Vagina (tissue), 2 donors: ENCODE results near the gene NLRC3. TPM values are rescaled to one million over a fixed set of nuclear protein-coding genes. Genes with fewer than 3 reads are reported as not detected.

ENCODE experiments used
- DNase-seq, 2 donors: peaks; one replicate each; pipeline ENCODE4 v3.0.0-alpha.2; 2017; ENCODE audit errors: extremely low spot score in 2 of 2
- H3K27ac ChIP-seq: fragments of 200-600 bp; sonication (generic); one replicate; pipeline ENCODE4 v1.5.1; 2019
- H3K27me3 ChIP-seq: fragments of 200-600 bp; sonication (generic); one replicate; pipeline ENCODE4 v1.5.1; 2019
- H3K36me3 ChIP-seq, 2 donors: fragments of 200-600 bp; sonication (generic); one replicate each; pipeline ENCODE4 v1.5.1; 2017 to 2019
- H3K4me1 ChIP-seq: fragments of 200-600 bp; sonication (generic); one replicate; pipeline ENCODE4 v1.5.1; 2019
- H3K4me3 ChIP-seq, 2 donors: fragments of 200-600 bp; sonication (generic); 1 replicate in 1 of 2; 2 replicates in 1 of 2; pipeline ENCODE4 v1.5.1; 2016 to 2019
- H3K9me3 ChIP-seq: fragments of 200-600 bp; sonication (generic); one replicate; pipeline ENCODE4 v1.5.1; 2019
- POLR2A ChIP-seq, 2 donors: fragments of 450-650 bp; IDR thresholded peaks; one replicate each; pipeline ENCODE4 v1.6.1; 2017; ENCODE audit warnings: antibody characterized with exemption in 2 of 2, mild to moderate bottlenecking in 2 of 2, moderate library complexity in 2 of 2
- POLR2AphosphoS5 ChIP-seq, 2 donors: sonication (generic); formaldehyde crosslinking; IDR thresholded peaks; one replicate each; pipeline ENCODE4 v1.9.0; 2017; ENCODE audit warnings: antibody characterized with exemption in 2 of 2, mild to moderate bottlenecking in 2 of 2, low read depth in 1 of 2; ENCODE audit not compliant: insufficient read depth in 1 of 2
- intact Hi-C: fragments of 100-400 bp; cut with DNase I; formaldehyde crosslinking; loops from one replicate; pipeline ENCODE4 v1.15.1; 2023
- total RNA-seq: library from RNA; depleted of rRNA; stranded (reverse); fragments of >200 nt; gene quantifications from one replicate; pipeline ENCODE4 v1.2.3, GENCODE V29; 2016
- TF ChIP-seq, protein P1 (sequence below), 3 experiments: fragments of 450-650 bp in 2 of 3; fragments of 200-600 bp in 1 of 3; sonication (generic) in 1 of 3; IDR thresholded peaks; one replicate each; pipeline ENCODE4 v1.5.1; 2017 to 2019; ENCODE audit warnings: antibody characterized with exemption in 3 of 3, mild to moderate bottlenecking in 2 of 3, moderate library complexity in 2 of 3

Gene NLRC3
- total RNA-seq, 1 donor from 2014 or later, result 12.5 TPM

DNA sequence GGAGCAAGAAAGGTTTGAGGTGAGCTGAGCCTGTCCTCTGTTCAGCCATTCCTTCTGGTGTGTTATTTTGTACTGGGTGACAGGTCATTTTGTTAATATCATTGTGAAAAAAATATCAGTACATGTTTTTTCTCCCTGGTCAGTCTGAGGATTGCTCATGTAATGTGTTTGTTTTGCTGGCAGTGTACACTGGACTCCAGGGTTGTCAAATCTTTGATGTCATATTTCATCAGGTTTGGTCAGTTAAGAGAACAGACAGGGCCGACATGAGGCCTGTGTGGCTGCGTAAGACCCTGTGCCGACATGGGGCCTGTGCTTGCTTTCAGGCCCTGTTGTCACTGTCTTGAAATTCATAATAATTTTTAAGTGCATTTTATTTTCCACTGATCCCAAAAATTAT, 53.9 kb downstream of the NLRC3 start:
- TF ChIP-seq, protein P1, sequence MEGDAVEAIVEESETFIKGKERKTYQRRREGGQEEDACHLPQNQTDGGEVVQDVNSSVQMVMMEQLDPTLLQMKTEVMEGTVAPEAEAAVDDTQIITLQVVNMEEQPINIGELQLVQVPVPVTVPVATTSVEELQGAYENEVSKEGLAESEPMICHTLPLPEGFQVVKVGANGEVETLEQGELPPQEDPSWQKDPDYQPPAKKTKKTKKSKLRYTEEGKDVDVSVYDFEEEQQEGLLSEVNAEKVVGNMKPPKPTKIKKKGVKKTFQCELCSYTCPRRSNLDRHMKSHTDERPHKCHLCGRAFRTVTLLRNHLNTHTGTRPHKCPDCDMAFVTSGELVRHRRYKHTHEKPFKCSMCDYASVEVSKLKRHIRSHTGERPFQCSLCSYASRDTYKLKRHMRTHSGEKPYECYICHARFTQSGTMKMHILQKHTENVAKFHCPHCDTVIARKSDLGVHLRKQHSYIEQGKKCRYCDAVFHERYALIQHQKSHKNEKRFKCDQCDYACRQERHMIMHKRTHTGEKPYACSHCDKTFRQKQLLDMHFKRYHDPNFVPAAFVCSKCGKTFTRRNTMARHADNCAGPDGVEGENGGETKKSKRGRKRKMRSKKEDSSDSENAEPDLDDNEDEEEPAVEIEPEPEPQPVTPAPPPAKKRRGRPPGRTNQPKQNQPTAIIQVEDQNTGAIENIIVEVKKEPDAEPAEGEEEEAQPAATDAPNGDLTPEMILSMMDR (IDR thresholded peaks at IDR 0.05), result no peak
- TF ChIP-seq POLR2AphosphoS5 (IDR thresholded peaks at IDR 0.05; ENCODE audit: insufficient read depth in 1 of 2, low read depth in 1 of 2) (no peak), POLR2A (IDR thresholded peaks at IDR 0.05) (no peak)
- Histone ChIP-seq H3K36me3 (peaks cover 0 to 30% of the 10 kb centered on the region in 2 donors), H3K4me1 (no peaks in the 10 kb centered on the region), H3K27ac (no peak overlapping the region), H3K27me3 (no peaks in the 10 kb centered on the region), H3K4me3 (no peak overlapping the region), H3K9me3 (no peaks in the 10 kb centered on the region)
- intact Hi-C loops, result loop anchor here (10.0 kb wide), 1 partner anchor 352 kb away; no protein-coding TSS in a partner anchor
- no peak for DNase-seq

DNA sequence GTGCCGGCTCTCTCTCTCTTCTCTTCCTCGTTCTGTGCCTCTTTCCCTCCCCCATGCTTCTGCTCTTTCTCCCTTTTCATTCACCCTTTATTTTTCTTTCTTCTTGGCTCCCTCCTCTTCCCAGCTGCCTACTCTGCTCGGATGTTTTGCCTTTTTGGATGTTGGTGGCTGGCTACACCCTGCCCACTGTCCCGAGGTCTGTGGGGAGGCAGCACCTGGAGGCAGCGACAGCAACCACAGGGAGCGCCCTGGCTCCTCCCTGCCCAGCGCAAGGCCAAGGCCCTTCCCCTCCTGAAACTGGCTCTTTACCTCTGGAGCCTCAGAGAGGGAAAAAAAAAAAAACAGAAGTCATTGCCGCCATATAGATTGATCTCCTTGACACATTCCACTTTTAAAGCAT, 56.4 kb downstream of the NLRC3 start:
- H3K4me1 ChIP-seq, result no peaks in the 10 kb centered on the region
- H3K9me3 ChIP-seq, result no peaks in the 10 kb centered on the region
- TF ChIP-seq POLR2A (IDR thresholded peaks at IDR 0.05) (no peak), POLR2AphosphoS5 (IDR thresholded peaks at IDR 0.05; ENCODE audit: insufficient read depth in 1 of 2, low read depth in 1 of 2) (no peak)
- TF ChIP-seq, protein P1 (IDR thresholded peaks at IDR 0.05), result no peak
- no peak for DNase-seq
- peaks cover 0 to 47% of the 10 kb centered on the region in 2 donors for H3K36me3 ChIP-seq
- peak overlapping the region in 1 of 2 donors; percentile 0 for H3K4me3 ChIP-seq
- intact Hi-C loops, result loop anchor here (10.0 kb wide), 1 partner anchor 354 kb away; no protein-coding TSS in a partner anchor
- H3K27ac ChIP-seq, result peak overlapping the region; percentile 12
- no peaks in the 10 kb centered on the region for H3K27me3 ChIP-seq

DNA sequence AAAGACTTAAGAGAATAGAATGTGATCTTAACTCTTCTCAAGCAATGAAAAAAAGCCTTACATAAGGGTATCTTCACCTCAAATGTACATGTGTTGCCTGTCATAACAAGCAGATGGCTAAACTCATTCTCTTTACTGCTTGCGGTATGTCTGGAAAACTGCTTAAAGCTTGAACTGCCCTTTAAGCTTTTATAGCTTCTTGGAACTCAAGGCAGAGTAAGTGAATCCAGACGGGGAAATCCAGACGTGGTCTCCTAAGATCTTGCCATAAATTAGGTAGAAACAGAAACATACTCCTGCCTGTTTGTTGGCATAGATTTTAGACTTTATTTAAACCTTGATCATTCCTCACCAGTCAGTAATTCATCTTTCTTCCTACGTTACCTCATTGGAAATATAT, 56.8 kb downstream of the NLRC3 start:
- Histone ChIP-seq H3K4me3 (peak overlapping the region in 1 of 2 donors; percentile 0), H3K27me3 (no peaks in the 10 kb centered on the region), H3K36me3 (peaks cover 0 to 51% of the 10 kb centered on the region in 2 donors), H3K4me1 (no peaks in the 10 kb centered on the region), H3K9me3 (no peaks in the 10 kb centered on the region), H3K27ac (peak overlapping the region; percentile 12)
- DNase-seq, result no peak
- TF ChIP-seq, protein P1 (IDR thresholded peaks at IDR 0.05), result no peak
- no peak for TF ChIP-seq POLR2AphosphoS5 (IDR thresholded peaks at IDR 0.05; ENCODE audit: insufficient read depth in 1 of 2, low read depth in 1 of 2)
- no peak for TF ChIP-seq POLR2A (IDR thresholded peaks at IDR 0.05)
- intact Hi-C loops, result loop anchor here (10.0 kb wide), 1 partner anchor 354 kb away; no protein-coding TSS in a partner anchor

DNA sequence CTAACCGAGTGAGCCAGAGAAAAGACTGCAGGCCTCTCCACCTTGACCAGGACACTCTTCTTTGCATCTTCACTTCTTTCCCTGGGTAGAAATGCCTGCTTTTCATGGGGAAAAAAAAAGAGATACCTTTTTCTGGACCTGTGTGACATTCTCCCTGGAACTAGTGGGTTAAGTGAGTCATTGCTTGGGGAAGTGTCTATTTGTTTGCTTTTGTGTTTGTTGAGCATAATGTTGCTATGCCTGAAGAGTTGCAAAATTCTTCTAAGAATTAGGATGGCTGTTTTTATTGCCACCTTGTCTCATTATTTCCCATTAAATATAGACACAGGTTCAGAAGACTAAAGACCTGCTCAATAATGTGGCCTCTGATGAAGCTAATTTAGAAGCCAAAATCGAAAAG, 57.6 kb downstream of the NLRC3 start:
- intact Hi-C loops, result no loop called here
- H3K36me3 ChIP-seq, result peaks cover 0 to 53% of the 10 kb centered on the region in 2 donors
- H3K4me1 ChIP-seq, result no peaks in the 10 kb centered on the region
- H3K27me3 ChIP-seq, result no peaks in the 10 kb centered on the region
- no peak overlapping the region for H3K4me3 ChIP-seq
- TF ChIP-seq POLR2A (IDR thresholded peaks at IDR 0.05) (no peak), POLR2AphosphoS5 (IDR thresholded peaks at IDR 0.05; ENCODE audit: insufficient read depth in 1 of 2, low read depth in 1 of 2) (no peak)
- TF ChIP-seq, protein P1 (IDR thresholded peaks at IDR 0.05), result no peak
- DNase-seq, result no peak
- no peaks in the 10 kb centered on the region for H3K9me3 ChIP-seq
- no peak overlapping the region for H3K27ac ChIP-seq

DNA sequence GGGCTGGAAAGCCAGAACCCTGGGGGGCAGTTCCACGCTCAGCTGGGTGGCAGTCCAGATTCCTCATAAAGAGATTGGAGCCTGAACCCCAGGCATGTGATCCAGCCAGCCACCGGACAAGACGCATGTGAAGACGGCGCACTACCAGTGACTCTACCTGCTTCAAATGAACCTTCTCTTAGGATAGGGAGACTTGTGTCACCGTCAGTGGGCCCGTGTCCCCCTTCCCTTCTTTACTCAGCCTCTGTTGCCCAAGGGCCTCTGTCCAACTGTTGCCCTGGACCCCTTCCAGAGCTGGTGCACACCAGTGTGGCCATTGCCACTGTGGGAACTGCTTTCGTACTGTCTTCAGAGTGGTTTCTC, 58.2 kb downstream of the NLRC3 start:
- no peaks in the 10 kb centered on the region for H3K9me3 ChIP-seq
- H3K4me1 ChIP-seq, result no peaks in the 10 kb centered on the region
- intact Hi-C loops, result no loop called here
- H3K27me3 ChIP-seq, result no peaks in the 10 kb centered on the region
- DNase-seq, result no peak
- H3K4me3 ChIP-seq, result no peak overlapping the region
- no peak for TF ChIP-seq POLR2AphosphoS5 (IDR thresholded peaks at IDR 0.05; ENCODE audit: insufficient read depth in 1 of 2, low read depth in 1 of 2)
- TF ChIP-seq POLR2A (IDR thresholded peaks at IDR 0.05), result no peak
- TF ChIP-seq, protein P1 (IDR thresholded peaks at IDR 0.05), result no peak
- no peak overlapping the region for H3K27ac ChIP-seq
- H3K36me3 ChIP-seq, result peaks cover 0 to 53% of the 10 kb centered on the region in 2 donors
